K562 (cell line): ENCODE results near the gene POLR3H. TPM values are rescaled to one million over a fixed set of nuclear protein-coding genes. Genes with fewer than 3 reads are reported as not detected.
"Not testable (repeated sequence)": the region's sequence is repeated elsewhere in the genome, so short reads cannot be mapped to it uniquely, and the experiment has no call there.

ENCODE experiments used
- ATAC-seq: fragments of 200-7000 bp; cut with Tn5 transposase; 3 replicates; pipeline ENCODE4 v1.9.1; 2020; ENCODE audit warnings: moderate library complexity
- BruUV-seq: library from RNA; stranded (reverse); fragments of 400-500 nt; replicated peaks from 2 replicates; lab custom pipeline; 2021; lab: Mats Ljungman, UMichigan
- CTCF ChIA-PET: fragments of 300-600 bp; formaldehyde crosslinking; extraction: SDS; loops from one replicate; lab custom pipeline; 2021; ENCODE audit warnings: low intra/inter-chr PET ratio; lab: Yijun Ruan, JAX
- POLR2A ChIA-PET: fragments of 300-600, 350-650 bp; sonication (Branson Sonifier 250); formaldehyde crosslinking; extraction: SDS; loops from one replicate; lab custom pipeline; 2021; ENCODE audit warnings: antibody characterized with exemption, inconsistent platforms; lab: Yijun Ruan, JAX
- DNase-seq, 4 experiments: peaks; one replicate each; pipeline versions ENCODE4 v3.0.0 to v3.0.0-alpha.2; 2011 to 2018; ENCODE audit warnings: low spot score in 3 of 4, mixed read lengths in 3 of 4; ENCODE audit errors: extremely low read depth in 1 of 4
- FAIRE-seq: peaks from 2 replicates; lab custom pipeline; 2011; peaks lifted over from hg19 to GRCh38; lab: Jason Lieb, UNC
- H2AFZ ChIP-seq: 2 replicates; pipeline ENCODE4 v1.6.0; 2011; ENCODE audit warnings: low read depth, low read length, control low read depth, inconsistent platforms
- H3K27ac ChIP-seq: fragments of 200-600 bp; 3 replicates; pipeline ENCODE4 v1.8.0; 2011; ENCODE audit warnings: low read depth, mild to moderate bottlenecking, control low read depth, inconsistent platforms, low read length, moderate library complexity, mixed read lengths; ENCODE audit errors: extremely low read depth
- H3K27me3 ChIP-seq, 2 experiments: fragments of 300-600 bp in 1 of 2; 2 replicates in 1 of 2; 3 replicates in 1 of 2; pipeline versions ENCODE4 v1.6.0 to v1.8.0; 2011; ENCODE audit warnings: inconsistent platforms in 2 of 2, low read length in 2 of 2, mild to moderate bottlenecking in 1 of 2, mixed read lengths in 1 of 2, moderate library complexity in 1 of 2; ENCODE audit not compliant: control insufficient read depth in 2 of 2, insufficient read depth in 2 of 2
- H3K36me3 ChIP-seq: fragments of 300-600 bp; 3 replicates; pipeline ENCODE4 v1.8.0; 2011; ENCODE audit warnings: mild to moderate bottlenecking, low read length, inconsistent platforms; ENCODE audit not compliant: control insufficient read depth, insufficient read depth
- H3K4me1 ChIP-seq, 2 experiments: fragments of 200-600 bp in 1 of 2; replicated peaks in 1 of 2; 2 replicates in 1 of 2; 3 replicates in 1 of 2; pipeline versions ENCODE4 v1.5.1 to v1.8.0; 2011; ENCODE audit warnings: inconsistent platforms in 2 of 2, low read length in 2 of 2, mild to moderate bottlenecking in 1 of 2, mixed read lengths in 1 of 2, moderate library complexity in 1 of 2; ENCODE audit not compliant: control insufficient read depth in 2 of 2, insufficient read depth in 2 of 2
- H3K4me2 ChIP-seq: 2 replicates; pipeline ENCODE4 v1.6.1; 2011; ENCODE audit warnings: low read length, control low read depth, inconsistent platforms, mixed read lengths; ENCODE audit not compliant: insufficient read depth
- H3K4me3 ChIP-seq: fragments of 200-600 bp; sonication (generic), shearing (Covaris generic); 2 replicates; pipeline ENCODE4 v1.5.1; 2016; ENCODE audit warnings: control low read depth, inconsistent platforms
- H3K79me2 ChIP-seq: fragments of 200-600 bp; 3 replicates; pipeline ENCODE4 v1.8.0; 2011; ENCODE audit warnings: low read length, inconsistent platforms; ENCODE audit not compliant: control insufficient read depth, insufficient read depth
- H3K9ac ChIP-seq, 2 experiments: 2 replicates each; pipeline versions ENCODE4 v1.6.0 to v1.6.1; 2011; ENCODE audit warnings: low read depth in 2 of 2, low read length in 2 of 2, control low read depth in 1 of 2, inconsistent platforms in 1 of 2, mild to moderate bottlenecking in 1 of 2, mixed read lengths in 1 of 2; ENCODE audit not compliant: insufficient read depth in 1 of 2
- H3K9me1 ChIP-seq: one replicate; pipeline ENCODE4 v1.6.0; 2011; ENCODE audit warnings: inconsistent platforms, mild to moderate bottlenecking, low read length, moderate library complexity; ENCODE audit not compliant: control insufficient read depth, insufficient read depth
- H3K9me3 ChIP-seq: replicated peaks from 2 replicates; pipeline ENCODE4 v1.5.1; 2011; ENCODE audit warnings: low read depth, low read length, inconsistent platforms; ENCODE audit not compliant: control insufficient read depth, insufficient read depth
- H4K20me1 ChIP-seq: replicated peaks from 2 replicates; pipeline ENCODE4 v1.6.1; 2011; ENCODE audit warnings: low read length, inconsistent platforms, mixed read lengths; ENCODE audit not compliant: control insufficient read depth, insufficient read depth
- ATF2 ChIP-seq: sonication (generic); formaldehyde crosslinking; IDR thresholded peaks from 2 replicates; pipeline ENCODE4 v1.8.1; 2022; ENCODE audit warnings: missing genetic modification reagents
- ERF ChIP-seq: fragments of 450-650 bp; formaldehyde crosslinking; IDR thresholded peaks from 2 replicates; pipeline ENCODE4 v1.4.0; 2020; ENCODE audit warnings: mild to moderate bottlenecking, mixed read lengths
- MTF1 ChIP-seq: fragments of 250-450 bp; sonication (Bioruptor Pico); IDR thresholded peaks from 2 replicates; pipeline ENCODE4 v1.9.0; 2021; ENCODE audit warnings: moderate library complexity, mild to moderate bottlenecking, inconsistent platforms, borderline replicate concordance
- WGBS: fragments of 100-300 bp; shearing (Covaris generic); methylation state at CpG from one replicate; pipeline ENCODE4 v1.1.6; 2016; ENCODE audit warnings: low coverage, mixed read lengths; ENCODE audit not compliant: insufficient coverage; ENCODE audit errors: missing lambda C conversion rate; 5-methylcytosine and 5-hydroxymethylcytosine counted together
- in situ Hi-C: fragments of 300-500 bp; cut with MboI; formaldehyde crosslinking; loops from 4 replicates; pipeline ENCODE4 v1.15.0; 2018; ENCODE audit warnings: inconsistent platforms, mixed read lengths
- intact Hi-C: fragments of 100-400 bp; cut with micrococcal nuclease; formaldehyde crosslinking; loops from 2 replicates; pipeline ENCODE4 v1.14.2; 2022
- polyA plus RNA-seq, 8 experiments: library from polyadenylated mRNA; depleted of rRNA in 4 of 8; stranded (reverse) in 5 of 8; unstranded in 3 of 8; fragments of >200 nt; fragmentation: Nextera tagmentation in 2 of 8; fragmentation: Illumina TruSeq in 1 of 8; extraction: Ambion mirVana in 2 of 8; extraction: Trizol in 1 of 8; gene quantifications; 2 replicates each; pipeline versions ENCODE4 v1.2.1 to v1.2.3, GENCODE V29; 2011 to 2014; ENCODE audit warnings: inconsistent platforms in 1 of 8, missing spikeins in 1 of 8
- total RNA-seq, 7 experiments: library from RNA; depleted of rRNA in 6 of 7; stranded (reverse); fragments of >200 nt in 6 of 7; fragmentation: Illumina TruSeq in 2 of 7; extraction: Trizol in 2 of 7; gene quantifications; 2 replicates each; pipeline versions ENCODE4 v1.2.1 to v1.2.3, GENCODE V29; 2011 to 2021; ENCODE audit warnings: low replicate concordance in 1 of 7

POLR3H gene
- total and polyA plus RNA-seq, 9 of the 15 experiments (the other 6 are each of a cell fraction or from before 2014, with no cell fraction given): 5.3 to 48.4 (median 22.2) TPM

DNA sequence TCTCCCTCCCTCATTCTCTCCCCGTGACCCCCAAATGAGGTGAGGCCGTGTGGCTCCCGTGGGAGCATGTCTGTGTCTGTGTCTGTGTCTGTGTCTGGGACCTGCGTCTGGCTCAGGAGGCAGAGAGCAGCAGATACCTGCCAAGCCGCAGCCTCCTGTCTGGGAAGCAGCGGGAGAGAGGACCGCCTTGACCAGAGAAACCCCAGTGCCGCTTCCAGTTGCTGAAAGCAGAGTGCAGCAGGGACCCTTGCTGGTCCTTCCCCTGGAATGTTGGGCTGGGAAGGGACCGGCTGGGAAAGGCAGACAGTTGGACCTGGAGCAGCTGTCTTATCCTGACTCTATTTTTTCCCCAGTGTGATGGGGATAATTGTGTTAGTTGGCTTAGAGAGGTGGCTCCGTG, 17.1 kb upstream of the POLR3H start:
- Histone ChIP-seq H3K9me1 (no peaks in the 10 kb centered on the region), H3K36me3 (no peaks in the 10 kb centered on the region), H3K4me2 (no peak overlapping the region), H3K9ac (peak overlapping the region in 1 of 2 experiments; percentile 36; a peak in 1 of 4 replicates), H3K9me3 (no peaks in the 10 kb centered on the region), H2AFZ (no peak overlapping the region; the same call in 1 of the 2 replicates), H4K20me1 (no peaks in the 10 kb centered on the region), H3K4me1 (peaks cover 20 to 53% of the 10 kb centered on the region in 2 experiments; a peak in 4 of 5 replicates), H3K79me2 (no peaks in the 10 kb centered on the region), H3K27ac (no peak overlapping the region; the same call in 2 of the 3 replicates), H3K4me3 (no peak overlapping the region), H3K27me3 (no peaks in the 10 kb centered on the region)
- DNase-seq (no peak), ATAC-seq (no peak), FAIRE-seq (no peak)
- BruUV-seq: no TSS peak
- intact Hi-C loops (no loop called here), in situ Hi-C loops (no loop called here)
- ChIA-PET POLR2A (no interaction called here), CTCF (no interaction called here)
- WGBS: 54% methylated on average over 6 of the region's 10 CpGs
- no peak for TF ChIP-seq ERF (CRISPR knock-in tag)

GRCh38 chr22:41560095-41560471, 15.8 kb upstream of the POLR3H start:
- no peaks in the 10 kb centered on the region for H3K9me1 ChIP-seq
- H3K79me2 ChIP-seq: no peaks in the 10 kb centered on the region
- DNase-seq: no peak
- H3K4me3 ChIP-seq: no peak overlapping the region
- no peaks in the 10 kb centered on the region for H3K27me3 ChIP-seq
- H3K9ac ChIP-seq: peak overlapping the region in 1 of 2 experiments; percentile 61; a peak in 1 of 4 replicates
- ATAC-seq: no peak
- no peaks in the 10 kb centered on the region for H4K20me1 ChIP-seq
- POLR2A ChIA-PET: interaction anchor here (1.1 to 1.6 kb wide), 3 partner anchors 14 to 113 kb away, joined by 3 to 4 read pairs (median 3); no protein-coding TSS in a partner anchor
- in situ Hi-C loops (no loop called here), intact Hi-C loops (no loop called here)
- CTCF ChIA-PET: no interaction called here
- H3K27ac ChIP-seq: no peak overlapping the region
- TF ChIP-seq ATF2 (no peak), MTF1 (CRISPR knock-in tag) (no peak)
- no peaks in the 10 kb centered on the region for H3K9me3 ChIP-seq
- no peaks in the 10 kb centered on the region for H3K36me3 ChIP-seq
- no peak for FAIRE-seq
- peaks cover 14 to 46% of the 10 kb centered on the region in 2 experiments; a peak in 4 of 5 replicates for H3K4me1 ChIP-seq
- no peak overlapping the region for H2AFZ ChIP-seq
- no TSS peak for BruUV-seq
- 70% methylated on average over 5 of the region's 6 CpGs for WGBS
- H3K4me2 ChIP-seq: no peak overlapping the region

DNA sequence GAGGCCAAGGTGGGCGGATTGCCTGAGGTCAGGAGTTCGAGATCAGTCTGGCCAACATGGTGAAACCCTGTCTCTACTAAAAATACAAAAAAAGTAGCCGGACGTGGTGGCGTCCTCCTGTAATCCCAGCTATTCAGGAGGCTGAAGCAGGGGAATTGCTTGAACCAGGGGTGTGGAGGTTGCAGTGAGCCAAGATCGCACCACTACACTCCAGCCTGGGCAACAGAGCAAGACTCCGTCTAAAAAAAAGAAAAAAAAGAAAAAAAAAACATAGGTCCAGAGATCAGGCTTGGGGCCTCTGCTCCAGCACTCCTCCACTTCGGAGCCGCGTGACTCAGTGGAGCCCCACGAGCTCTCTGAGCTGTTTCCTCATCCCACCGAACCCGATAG, 14.0 kb upstream of the POLR3H start:
- H3K27me3 ChIP-seq: not testable (repeated sequence)

More for the DNA sequence above, 14.0 kb upstream of the POLR3H start:
- ATAC-seq, in situ Hi-C loops, H3K27ac ChIP-seq, intact Hi-C loops, H4K20me1 ChIP-seq, H3K4me3 ChIP-seq, H3K36me3 ChIP-seq, FAIRE-seq, H3K4me2 ChIP-seq, H3K79me2 ChIP-seq, H3K9me3 ChIP-seq, H3K9ac ChIP-seq, CTCF ChIA-PET, H2AFZ ChIP-seq, DNase-seq, H3K9me1 ChIP-seq, BruUV-seq: not testable (repeated sequence)
- POLR2A ChIA-PET: interaction anchor here (1.0 to 1.2 kb wide), 2 partner anchors 9 kb away, joined by 3 read pairs; no protein-coding TSS in a partner anchor
- H3K4me1 ChIP-seq: peaks cover 9 to 35% of the 10 kb centered on the region in 2 experiments; a peak in 4 of 5 replicates
- 83% methylated on average over 6 of the region's 13 CpGs for WGBS
